GM12878 (cell line): ENCODE results near the gene HVCN1. TPM values are rescaled to one million over a fixed set of nuclear protein-coding genes. Genes with fewer than 3 reads are reported as not detected.

Experiments
- ATAC-seq: fragments of 200-7000 bp; cut with Tn5 transposase; 3 replicates; pipeline ENCODE4 v1.9.1; 2020; ENCODE audit warnings: mild to moderate bottlenecking, moderate library complexity
- BruUV-seq: library from RNA; stranded (reverse); fragments of 400-500 nt; replicated peaks from 2 replicates; lab custom pipeline; 2021; lab: Mats Ljungman, UMichigan
- CTCF ChIA-PET: fragments of 300-600 bp; sonication (Branson Sonifier 250); formaldehyde crosslinking; extraction: SDS; loops from one replicate; lab custom pipeline; 2021; ENCODE audit warnings: inconsistent platforms; lab: Yijun Ruan, JAX
- POLR2A ChIA-PET: fragments of 350-600 bp; formaldehyde crosslinking; extraction: SDS; loops from one replicate; lab custom pipeline; 2021; ENCODE audit warnings: inconsistent platforms; lab: Charles Lee
- RAD21 ChIA-PET: fragments of 300-600 bp; sonication (Branson Sonifier 250); formaldehyde crosslinking; loops from one replicate; lab custom pipeline; 2023; ENCODE audit warnings: antibody characterized with exemption; ENCODE audit not compliant: unreplicated experiment; lab: Charles Lee
- SMC1A ChIA-PET: fragments of 300-600 bp; sonication (Branson Sonifier 250); formaldehyde crosslinking; loops from one replicate; lab custom pipeline; 2023; ENCODE audit not compliant: unreplicated experiment, uncharacterized antibody; lab: Charles Lee
- DNase-seq: peaks from one replicate; pipeline ENCODE4 v3.0.0-alpha.2; 2011; ENCODE audit warnings: low read depth, low spot score
- FAIRE-seq: peaks from 3 replicates; lab custom pipeline; 2011; peaks lifted over from hg19 to GRCh38; lab: Jason Lieb, UNC
- H2AFZ ChIP-seq: 2 replicates; pipeline ENCODE4 v1.6.0; 2011; ENCODE audit warnings: low read depth, low read length, control low read depth; ENCODE audit not compliant: control insufficient read depth
- H3K27ac ChIP-seq: 2 replicates; pipeline ENCODE4 v1.5.1; 2011; ENCODE audit warnings: control low read depth; ENCODE audit not compliant: control insufficient read depth, insufficient read depth
- H3K27me3 ChIP-seq, 2 experiments: replicated peaks in 1 of 2; 2 replicates each; pipeline versions ENCODE4 v1.6.0 to v1.6.1; 2011; ENCODE audit warnings: low read length in 1 of 2; ENCODE audit not compliant: control insufficient read depth in 2 of 2, insufficient read depth in 2 of 2
- H3K36me3 ChIP-seq, 2 experiments: 2 replicates each; pipeline ENCODE4 v1.5.1; 2011; ENCODE audit warnings: low read length in 1 of 2; ENCODE audit not compliant: control insufficient read depth in 2 of 2, insufficient read depth in 2 of 2
- H3K4me1 ChIP-seq: 2 replicates; pipeline ENCODE4 v1.6.1; 2011; ENCODE audit warnings: mild to moderate bottlenecking, low read length, moderate library complexity, mixed read lengths; ENCODE audit not compliant: control insufficient read depth, insufficient read depth
- H3K4me2 ChIP-seq: 2 replicates; pipeline ENCODE4 v1.6.0; 2011; ENCODE audit warnings: control low read depth; ENCODE audit not compliant: control insufficient read depth, insufficient read depth
- H3K4me3 ChIP-seq: fragments of 200-600 bp; sonication (generic); 2 replicates; pipeline ENCODE4 v1.5.1; 2016
- H3K79me2 ChIP-seq: 2 replicates; pipeline ENCODE4 v1.6.0; 2011; ENCODE audit warnings: low read length; ENCODE audit not compliant: control insufficient read depth, insufficient read depth
- H3K9ac ChIP-seq: 2 replicates; pipeline ENCODE4 v1.8.0; 2011; ENCODE audit warnings: low read length, control low read depth, mixed read lengths; ENCODE audit not compliant: control insufficient read depth, insufficient read depth
- H3K9me3 ChIP-seq: replicated peaks from 3 replicates; pipeline ENCODE4 v1.5.1; 2011; ENCODE audit warnings: mild to moderate bottlenecking, low read length; ENCODE audit not compliant: control insufficient read depth, insufficient read depth
- H4K20me1 ChIP-seq: 2 replicates; pipeline ENCODE4 v1.6.0; 2011; ENCODE audit not compliant: control insufficient read depth, insufficient read depth
- CBFB ChIP-seq: IDR thresholded peaks from 2 replicates; pipeline ENCODE4 v1.6.1; 2016; ENCODE audit warnings: antibody characterized with exemption, low read depth
- CHD2 ChIP-seq: IDR thresholded peaks from 2 replicates; pipeline ENCODE4 v1.6.1; 2011; ENCODE audit warnings: low read depth, low read length, improper control_type of control experiment, borderline replicate concordance
- CREB1 ChIP-seq: IDR thresholded peaks from 2 replicates; pipeline ENCODE4 v1.6.1; 2012; ENCODE audit warnings: low read depth, mild to moderate bottlenecking, inconsistent platforms
- EP300 ChIP-seq, 2 experiments: fragments of 150-350 bp in 1 of 2; IDR thresholded peaks; 2 replicates each; pipeline ENCODE4 v1.6.1; 2011 to 2012; ENCODE audit warnings: low read depth in 2 of 2, low read length in 2 of 2, borderline replicate concordance in 1 of 2, improper control_type of control experiment in 1 of 2, inconsistent platforms in 1 of 2; ENCODE audit not compliant: control insufficient read depth in 1 of 2
- HCFC1 ChIP-seq: fragments of 150-350 bp; IDR thresholded peaks from 2 replicates; pipeline ENCODE4 v1.6.1; 2014; ENCODE audit warnings: low read length
- MTA3 ChIP-seq: IDR thresholded peaks from 2 replicates; pipeline ENCODE4 v1.6.1; 2012; ENCODE audit warnings: low read length, inconsistent platforms, borderline replicate concordance
- MXI1 ChIP-seq: fragments of 150-350 bp; IDR thresholded peaks from 2 replicates; pipeline ENCODE4 v1.6.1; 2011; ENCODE audit warnings: low read depth, mild to moderate bottlenecking, inconsistent platforms, low read length, improper control_type of control experiment
- NFYA ChIP-seq: IDR thresholded peaks from 2 replicates; pipeline ENCODE4 v1.6.1; 2011; ENCODE audit warnings: low read depth, mild to moderate bottlenecking, low read length, improper control_type of control experiment, borderline replicate concordance
- POU2F2 ChIP-seq: IDR thresholded peaks from 3 replicates; pipeline ENCODE4 v1.6.1; 2011; ENCODE audit warnings: low read depth, mild to moderate bottlenecking, low read length, borderline replicate concordance
- SIX5 ChIP-seq: IDR thresholded peaks from 2 replicates; pipeline ENCODE4 v1.6.1; 2011; ENCODE audit warnings: mild to moderate bottlenecking, low read depth, low read length, moderate library complexity; ENCODE audit not compliant: severe bottlenecking
- TCF3 ChIP-seq: IDR thresholded peaks from 2 replicates; pipeline ENCODE4 v1.6.1; 2012; ENCODE audit warnings: low read depth, mild to moderate bottlenecking, low read length, borderline replicate concordance; ENCODE audit not compliant: insufficient read depth
- ZNF384 ChIP-seq: IDR thresholded peaks from 2 replicates; pipeline ENCODE4 v1.6.1; 2012; ENCODE audit warnings: low read depth, mild to moderate bottlenecking, low read length, improper control_type of control experiment, borderline replicate concordance
- ZSCAN29 ChIP-seq: fragments of 450-650 bp; IDR thresholded peaks from 2 replicates; pipeline ENCODE4 v1.6.1; 2017; ENCODE audit warnings: mild to moderate bottlenecking, moderate library complexity
- WGBS: methylation state at CpG from one replicate; pipeline ENCODE4 v1.1.6; 2016; ENCODE audit warnings: low lambda C conversion rate; ENCODE audit not compliant: insufficient replicate concordance, insufficient coverage; ENCODE audit errors: missing lambda C conversion rate; 5-methylcytosine and 5-hydroxymethylcytosine counted together
- in situ Hi-C: fragments of 300-500 bp; cut with MboI; formaldehyde crosslinking; loops from 9 replicates; pipeline ENCODE4 v1.14.3; 2018; ENCODE audit warnings: mixed read lengths
- intact Hi-C: fragments of 100-400 bp; cut with micrococcal nuclease; formaldehyde crosslinking; loops from one replicate; pipeline ENCODE4 v1.14.2; 2022; ENCODE audit not compliant: unreplicated experiment
- polyA plus RNA-seq, 11 experiments: library from polyadenylated mRNA; depleted of rRNA in 4 of 11; unstranded in 6 of 11; stranded (reverse) in 5 of 11; fragments of >200 nt; fragmentation: Nextera tagmentation in 4 of 11; fragmentation: Illumina TruSeq in 1 of 11; extraction: Ambion mirVana in 4 of 11; extraction: Trizol in 1 of 11; gene quantifications; 1 replicate in 1 of 11; 2 replicates in 10 of 11; pipeline versions ENCODE4 v1.2.1 to v1.2.3, GENCODE V29; 2011 to 2016; ENCODE audit warnings: inconsistent platforms in 2 of 11, missing spikeins in 2 of 11, low read depth in 1 of 11
- total RNA-seq, 4 experiments: library from RNA; depleted of rRNA in 3 of 4; stranded (reverse); fragments of >200 nt in 3 of 4; fragmentation: Illumina TruSeq in 1 of 4; extraction: Trizol in 1 of 4; gene quantifications; 2 replicates each; pipeline versions ENCODE4 v1.2.1 to v1.2.3, GENCODE V29; 2013 to 2021
- TF ChIP-seq, protein P1 (sequence below): fragments of 450-650 bp; IDR thresholded peaks from 2 replicates; pipeline ENCODE4 v1.6.1; 2018; ENCODE audit warnings: mild to moderate bottlenecking, low read depth, moderate library complexity; ENCODE audit not compliant: partially characterized antibody
- TF ChIP-seq, protein P2 (sequence below): fragments of 450-650 bp; IDR thresholded peaks from 2 replicates; pipeline ENCODE4 v1.6.1; 2016; ENCODE audit warnings: mild to moderate bottlenecking

HVCN1 gene
- total and polyA plus RNA-seq, 10 of the 15 experiments (the other 5 are each of a cell fraction or from before 2014, with no cell fraction given): 27.8 to 181 (median 103) TPM

DNA sequence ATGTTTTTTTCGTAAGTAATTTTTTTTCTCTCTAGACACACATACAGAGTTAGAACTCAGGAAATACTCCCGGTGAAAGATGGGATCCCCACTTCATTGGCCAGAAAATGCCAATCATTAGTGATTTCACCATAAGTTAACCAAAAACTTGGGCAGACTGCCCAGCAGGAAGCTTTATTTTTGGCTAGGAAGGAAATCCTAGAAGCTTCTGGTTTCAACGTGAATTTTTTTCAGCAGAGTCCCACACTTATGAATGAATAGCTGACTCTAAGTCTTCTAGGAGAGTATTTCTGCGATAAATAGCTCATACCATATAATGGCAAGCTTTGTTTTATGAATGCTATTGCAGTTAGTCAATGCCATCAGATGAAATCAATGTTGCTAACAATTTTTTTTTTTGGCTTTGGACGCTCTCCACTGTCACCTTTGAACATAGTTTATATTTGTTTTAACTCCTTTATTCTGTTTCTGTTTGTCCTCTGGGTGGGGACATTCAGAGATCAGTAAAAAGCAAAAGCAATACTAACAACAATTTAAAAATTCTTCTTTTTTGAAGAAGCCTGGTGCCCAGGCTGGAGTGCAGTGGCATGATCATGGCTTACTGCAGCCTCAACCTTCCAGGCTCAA, 44.3 kb upstream of the HVCN1 start (continued):
- TF ChIP-seq MXI1 (no peak), TCF3 (no peak), HCFC1 (no peak), EP300 (IDR thresholded peaks at IDR 0.05; ENCODE audit: borderline replicate concordance in 1 of 2, control insufficient read depth in 1 of 2, low read depth in 2 of 2, low read length in 2 of 2) (no peak), NFYA (no peak), ZSCAN29 (no peak)

DNA sequence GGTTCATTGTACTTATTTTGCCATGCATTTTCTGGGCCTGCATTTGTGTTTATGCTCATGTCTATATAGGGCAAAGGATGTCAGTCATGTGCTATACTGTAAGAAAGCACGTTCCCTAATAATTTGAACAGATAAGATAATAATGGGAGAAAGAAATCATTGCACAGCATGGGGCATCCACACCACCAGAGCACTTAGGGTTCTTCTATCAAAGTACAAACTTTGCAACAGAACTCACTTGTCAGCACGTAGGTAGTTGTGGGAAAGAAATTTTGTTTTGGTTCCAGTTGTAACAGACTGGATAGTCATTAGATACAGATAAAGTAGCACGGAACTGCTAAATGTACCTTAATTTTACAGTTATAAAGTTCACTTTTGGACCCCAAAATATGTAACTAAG, 43.7 kb upstream of the HVCN1 start:
- intact Hi-C loops: no loop called here
- SMC1A ChIA-PET: interaction anchor here (0.8 to 1.5 kb wide), 4 partner anchors 9 to 31 kb away, joined by 3 to 4 read pairs (median 3); no protein-coding TSS in a partner anchor
- ATAC-seq (no peak), FAIRE-seq (no peak)
- Histone ChIP-seq H3K4me3 (no peak overlapping the region), H3K4me2 (no peak overlapping the region), H4K20me1 (peaks cover 7% of the 10 kb centered on the region), H2AFZ (no peak overlapping the region), H3K27ac (no peak overlapping the region), H3K9me3 (no peaks in the 10 kb centered on the region)
- POLR2A ChIA-PET: no interaction called here
- RAD21 ChIA-PET: interaction anchor here (1.1 kb wide), 1 partner anchor 112 kb away, joined by 4 read pairs; no protein-coding TSS in a partner anchor
- TF ChIP-seq CREB1: no peak
- TF ChIP-seq CHD2: no peak
- no peak for TF ChIP-seq CBFB
- TF ChIP-seq, protein P1, sequence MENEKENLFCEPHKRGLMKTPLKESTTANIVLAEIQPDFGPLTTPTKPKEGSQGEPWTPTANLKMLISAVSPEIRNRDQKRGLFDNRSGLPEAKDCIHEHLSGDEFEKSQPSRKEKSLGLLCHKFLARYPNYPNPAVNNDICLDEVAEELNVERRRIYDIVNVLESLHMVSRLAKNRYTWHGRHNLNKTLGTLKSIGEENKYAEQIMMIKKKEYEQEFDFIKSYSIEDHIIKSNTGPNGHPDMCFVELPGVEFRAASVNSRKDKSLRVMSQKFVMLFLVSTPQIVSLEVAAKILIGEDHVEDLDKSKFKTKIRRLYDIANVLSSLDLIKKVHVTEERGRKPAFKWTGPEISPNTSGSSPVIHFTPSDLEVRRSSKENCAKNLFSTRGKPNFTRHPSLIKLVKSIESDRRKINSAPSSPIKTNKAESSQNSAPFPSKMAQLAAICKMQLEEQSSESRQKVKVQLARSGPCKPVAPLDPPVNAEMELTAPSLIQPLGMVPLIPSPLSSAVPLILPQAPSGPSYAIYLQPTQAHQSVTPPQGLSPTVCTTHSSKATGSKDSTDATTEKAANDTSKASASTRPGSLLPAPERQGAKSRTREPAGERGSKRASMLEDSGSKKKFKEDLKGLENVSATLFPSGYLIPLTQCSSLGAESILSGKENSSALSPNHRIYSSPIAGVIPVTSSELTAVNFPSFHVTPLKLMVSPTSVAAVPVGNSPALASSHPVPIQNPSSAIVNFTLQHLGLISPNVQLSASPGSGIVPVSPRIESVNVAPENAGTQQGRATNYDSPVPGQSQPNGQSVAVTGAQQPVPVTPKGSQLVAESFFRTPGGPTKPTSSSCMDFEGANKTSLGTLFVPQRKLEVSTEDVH: no peak
- no peak for TF ChIP-seq ZNF384
- TF ChIP-seq MTA3: no peak
- no peak for TF ChIP-seq SIX5
- TF ChIP-seq POU2F2: no peak
- TF ChIP-seq, protein P2, sequence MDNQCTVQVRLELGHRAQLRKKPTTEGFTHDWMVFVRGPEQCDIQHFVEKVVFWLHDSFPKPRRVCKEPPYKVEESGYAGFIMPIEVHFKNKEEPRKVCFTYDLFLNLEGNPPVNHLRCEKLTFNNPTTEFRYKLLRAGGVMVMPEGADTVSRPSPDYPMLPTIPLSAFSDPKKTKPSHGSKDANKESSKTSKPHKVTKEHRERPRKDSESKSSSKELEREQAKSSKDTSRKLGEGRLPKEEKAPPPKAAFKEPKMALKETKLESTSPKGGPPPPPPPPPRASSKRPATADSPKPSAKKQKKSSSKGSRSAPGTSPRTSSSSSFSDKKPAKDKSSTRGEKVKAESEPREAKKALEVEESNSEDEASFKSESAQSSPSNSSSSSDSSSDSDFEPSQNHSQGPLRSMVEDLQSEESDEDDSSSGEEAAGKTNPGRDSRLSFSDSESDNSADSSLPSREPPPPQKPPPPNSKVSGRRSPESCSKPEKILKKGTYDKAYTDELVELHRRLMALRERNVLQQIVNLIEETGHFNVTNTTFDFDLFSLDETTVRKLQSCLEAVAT: no peak
- TF ChIP-seq, all 136 proteins: peak for 0
- WGBS: 65% methylated on average over 3 of the region's 3 CpGs
- no peak for DNase-seq
- H3K27me3 ChIP-seq: no peaks in the 10 kb centered on the region
- no peak overlapping the region for H3K9ac ChIP-seq
- H3K36me3 ChIP-seq: peaks cover 7 to 14% of the 10 kb centered on the region in 2 experiments
- in situ Hi-C loops: no loop called here
- BruUV-seq: no TSS peak
- peaks cover 7% of the 10 kb centered on the region; the same call in 1 of the 2 replicates for H3K4me1 ChIP-seq
- H3K79me2 ChIP-seq: peaks cover 86% of the 10 kb centered on the region
- CTCF ChIA-PET: interaction anchor here (1.0 to 1.4 kb wide), 2 partner anchors 33 to 114 kb away, joined by 3 to 5 read pairs; no protein-coding TSS in a partner anchor
